A549 (cell line): Measurements from ENCODE around the gene TLCD4.

Experiments used
- BHLHE40 ChIP-seq: IDR thresholded peaks from 2 replicates; pipeline ENCODE4 v1.6.1; 2012; ENCODE audit warnings: low read depth, low read length, inconsistent platforms
- CBX2 ChIP-seq: fragments of 200-600 bp; sonication (generic); IDR thresholded peaks from 2 replicates; pipeline ENCODE4 v1.6.1; 2016; ENCODE audit warnings: low read depth, mild to moderate bottlenecking, borderline replicate concordance
- CTCF ChIP-seq: fragments of >200 bp; sonication (Bioruptor Twin); formaldehyde crosslinking; IDR thresholded peaks from 3 replicates; pipeline ENCODE4 v1.5.1; 2016
- JUN ChIP-seq, 2 experiments: fragments of >200 bp; sonication (Bioruptor Twin); formaldehyde crosslinking; IDR thresholded peaks; 2 replicates in 1 of 2; 3 replicates in 1 of 2; pipeline ENCODE4 v1.6.1; 2016 to 2017
- JUNB ChIP-seq: fragments of >200 bp; sonication (Bioruptor Twin); formaldehyde crosslinking; IDR thresholded peaks from 2 replicates; pipeline ENCODE4 v1.6.1; 2016
- KDM1A ChIP-seq: fragments of 200-600 bp; sonication (generic); IDR thresholded peaks from 2 replicates; pipeline ENCODE4 v1.6.1; 2016; ENCODE audit warnings: low read depth, mild to moderate bottlenecking
- MYC ChIP-seq: IDR thresholded peaks from 2 replicates; pipeline ENCODE4 v1.6.1; 2012; ENCODE audit warnings: mild to moderate bottlenecking, inconsistent platforms, low read length, improper control_type of control experiment, borderline replicate concordance
- REST ChIP-seq: fragments of 200-600 bp; sonication (generic); IDR thresholded peaks from 2 replicates; pipeline ENCODE4 v1.6.1; 2016; ENCODE audit warnings: antibody characterized with exemption, mild to moderate bottlenecking, moderate library complexity
- TP53 ChIP-seq: fragments of 250-450 bp; sonication (Bioruptor Pico); IDR thresholded peaks from 2 replicates; pipeline ENCODE4 v1.5.0; 2021; ENCODE audit warnings: mild to moderate bottlenecking, moderate library complexity

- TF ChIP-seq CTCF (no peak), KDM1A (no peak), CBX2 (no peak), JUN (IDR thresholded peaks at IDR 0.05) (no peak), MYC (no peak), BHLHE40 (no peak), JUNB (no peak), TP53 (no peak), REST (no peak)
Measured at GRCh38 chr1:95108792-95109191, 8.4 kb upstream of the TLCD4 start.
